H1 (cell line): Measurements from ENCODE around the gene TMEM163. TPM values are rescaled to one million over a fixed set of nuclear protein-coding genes. Genes with fewer than 3 reads are reported as not detected.

ENCODE experiments used
- ASH2L ChIP-seq: fragments of 200-600, 300-600 bp; sonication (generic); IDR thresholded peaks from one replicate; pipeline ENCODE4 v1.7.1; 2017; ENCODE audit warnings: low read length
- polyA plus RNA-seq, 7 experiments: library from polyadenylated mRNA; depleted of rRNA in 3 of 7; stranded (reverse) in 5 of 7; unstranded in 2 of 7; fragments of >200 nt in 5 of 7; fragments of 200-250 nt in 2 of 7; gene quantifications; 1 replicate in 5 of 7; 2 replicates in 1 of 7; 4 replicates in 1 of 7; pipeline versions ENCODE4 v1.2.1 to v1.2.3, GENCODE V29; 2011 to 2013; ENCODE audit warnings: missing spikeins in 2 of 7, mixed read lengths in 2 of 7
- total RNA-seq: library from RNA; stranded (reverse); fragmentation: NEBNext Ultra II Directional; extraction: Animal tissue kit (Norgen Biotek cat#: 25700); gene quantifications from 2 replicates; pipeline ENCODE4 v1.2.1, GENCODE V29; 2021

TMEM163 gene
- total and polyA plus RNA-seq, 2 of the 8 experiments (the other 6 are each of a cell fraction or from before 2014, with no cell fraction given) = 2.8 to 3.2 TPM

- no peak for TF ChIP-seq ASH2L
Observed at GRCh38 chr2:134713176-134713575, 5.6 kb downstream of the TMEM163 start (continued).
